Activated naive CD8-positive, alpha-beta T cell treated with anti-CD3 and anti-CD28 coated beads, Interleukin-2, amount 10 ng/mL, durations not matched to agents 7 days and 5 days (primary cell): ENCODE results near the gene ATP2A2. TPM values are rescaled to one million over a fixed set of nuclear protein-coding genes. Genes with fewer than 3 reads are reported as not detected.
"Not testable (repeated sequence)": the region's sequence is repeated elsewhere in the genome, so short reads cannot be mapped to it uniquely, and the experiment has no call there.

Source experiments
- ATAC-seq: fragments of 150-1000 bp; cut with Tn5 transposase; one replicate; pipeline ENCODE4 v1.10.0; 2021; ENCODE audit warnings: low read depth, moderate library complexity
- POLR2A ChIA-PET: fragments of 350-600 bp; sonication (Branson Sonifier 250); formaldehyde crosslinking; loops from one replicate; lab custom pipeline; 2021; ENCODE audit warnings: antibody characterized with exemption; lab: Charles Lee
- DNase-seq: peaks from one replicate; pipeline ENCODE4 v3.0.0; 2021
- H3K27ac Mint-ChIP-seq: one replicate; pipeline ENCODE4 v1.8.0; 2022; ENCODE audit warnings: mild to moderate bottlenecking, mixed read lengths
- H3K27me3 Mint-ChIP-seq: one replicate; pipeline ENCODE4 v1.8.0; 2022; ENCODE audit warnings: mild to moderate bottlenecking, moderate library complexity, mixed read lengths
- H3K36me3 Mint-ChIP-seq: one replicate; pipeline ENCODE4 v1.8.0; 2021; ENCODE audit warnings: mild to moderate bottlenecking, mixed read lengths
- H3K4me1 Mint-ChIP-seq: one replicate; pipeline ENCODE4 v1.8.0; 2021; ENCODE audit warnings: mixed read lengths
- H3K4me3 Mint-ChIP-seq: one replicate; pipeline ENCODE4 v1.8.0; 2022; ENCODE audit warnings: mild to moderate bottlenecking, moderate library complexity, mixed read lengths
- H3K9me3 Mint-ChIP-seq: one replicate; pipeline ENCODE4 v1.8.0; 2021; ENCODE audit warnings: mixed read lengths
- total RNA-seq, 2 experiments: library from RNA; stranded (reverse); gene quantifications; one replicate each; pipeline ENCODE4 v1.2.3, GENCODE V29; 2021

ATP2A2 gene
- total RNA-seq, 2 experiments from 2014 or later, result 96.1 to 100.0 TPM

DNA sequence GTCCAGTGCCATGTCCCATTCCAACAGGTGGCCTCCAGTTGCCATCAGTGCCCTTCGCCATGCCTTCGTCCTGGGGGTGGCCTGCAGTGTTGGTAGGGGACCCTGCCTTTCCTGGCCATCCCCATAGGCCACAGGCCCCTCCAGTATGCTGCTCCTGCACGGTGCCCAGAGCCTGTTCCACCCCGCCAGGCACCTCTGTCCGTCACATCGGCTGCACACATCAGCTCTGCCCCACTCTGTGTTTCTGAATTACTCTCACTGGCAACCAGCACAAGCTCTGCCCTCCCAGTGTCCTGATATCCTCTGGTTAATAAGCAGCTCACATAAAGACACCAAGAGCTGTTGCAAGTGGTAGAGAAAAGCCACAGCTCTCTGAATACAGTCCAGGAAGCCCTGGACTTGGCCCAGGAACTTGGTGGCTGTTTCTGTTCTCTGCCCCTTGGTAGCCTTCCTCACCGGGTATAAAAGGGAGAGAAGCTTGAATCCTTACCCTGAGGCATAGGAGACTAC lies 31.3 kb upstream of the ATP2A2 start:
- POLR2A ChIA-PET, result no interaction called here
- H3K4me3 Mint-ChIP-seq, result no peak overlapping the region
- DNase-seq (no peak), ATAC-seq (no peak)
- H3K36me3 Mint-ChIP-seq, result no peaks in the 10 kb centered on the region
- no peaks in the 10 kb centered on the region for H3K4me1 Mint-ChIP-seq
- H3K27ac Mint-ChIP-seq, result no peak overlapping the region
- peaks cover 5% of the 10 kb centered on the region for H3K27me3 Mint-ChIP-seq
- H3K9me3 Mint-ChIP-seq, result no peaks in the 10 kb centered on the region

- no peaks in the 10 kb centered on the region for H3K9me3 Mint-ChIP-seq
- ATAC-seq, result no peak
- H3K4me1 Mint-ChIP-seq, result no peaks in the 10 kb centered on the region
- POLR2A ChIA-PET, result no interaction called here
- no peaks in the 10 kb centered on the region for H3K36me3 Mint-ChIP-seq
- H3K4me3 Mint-ChIP-seq, result no peak overlapping the region
- H3K27me3 Mint-ChIP-seq, result peaks cover 5% of the 10 kb centered on the region
- no peak overlapping the region for H3K27ac Mint-ChIP-seq
- DNase-seq, result no peak
These were observed 29.7 kb upstream of the ATP2A2 start for GRCh38 chr12:110251381-110251780.

DNA sequence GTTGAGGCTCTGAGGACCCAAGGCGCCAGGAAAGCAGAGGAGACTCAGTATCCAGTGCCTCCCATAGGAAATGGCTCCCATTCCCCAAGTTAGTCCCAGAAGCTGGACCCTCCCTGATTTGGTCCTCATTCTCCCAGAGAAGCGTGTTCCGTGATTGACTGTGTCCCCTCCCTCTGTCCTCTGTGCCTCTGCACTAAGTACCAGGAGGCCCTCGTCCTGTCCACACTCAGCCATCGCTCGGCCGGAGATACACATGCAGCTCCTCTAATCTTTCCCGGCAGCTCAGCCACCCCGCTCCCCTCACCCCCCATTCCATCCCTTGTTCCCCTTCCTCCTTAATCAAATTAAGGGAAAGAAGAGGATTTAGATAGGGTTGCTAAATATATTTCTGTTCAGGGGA lies 28.3 kb upstream of the ATP2A2 start:
- Mint-ChIP-seq H3K36me3 (no peaks in the 10 kb centered on the region), H3K4me1 (no peaks in the 10 kb centered on the region), H3K9me3 (no peaks in the 10 kb centered on the region), H3K4me3 (no peak overlapping the region), H3K27ac (no peak overlapping the region), H3K27me3 (peaks cover 5% of the 10 kb centered on the region)
- DNase-seq, result no peak
- POLR2A ChIA-PET, result no interaction called here
- no peak for ATAC-seq

GRCh38 chr12:110253176-110253575 lies 27.9 kb upstream of the ATP2A2 start:
- POLR2A ChIA-PET, result no interaction called here
- ATAC-seq, result no peak
- Mint-ChIP-seq H3K27ac (no peak overlapping the region), H3K9me3 (no peaks in the 10 kb centered on the region), H3K4me1 (no peaks in the 10 kb centered on the region), H3K36me3 (no peaks in the 10 kb centered on the region), H3K27me3 (peaks cover 5% of the 10 kb centered on the region), H3K4me3 (no peak overlapping the region)
- DNase-seq, result no peak

DNA sequence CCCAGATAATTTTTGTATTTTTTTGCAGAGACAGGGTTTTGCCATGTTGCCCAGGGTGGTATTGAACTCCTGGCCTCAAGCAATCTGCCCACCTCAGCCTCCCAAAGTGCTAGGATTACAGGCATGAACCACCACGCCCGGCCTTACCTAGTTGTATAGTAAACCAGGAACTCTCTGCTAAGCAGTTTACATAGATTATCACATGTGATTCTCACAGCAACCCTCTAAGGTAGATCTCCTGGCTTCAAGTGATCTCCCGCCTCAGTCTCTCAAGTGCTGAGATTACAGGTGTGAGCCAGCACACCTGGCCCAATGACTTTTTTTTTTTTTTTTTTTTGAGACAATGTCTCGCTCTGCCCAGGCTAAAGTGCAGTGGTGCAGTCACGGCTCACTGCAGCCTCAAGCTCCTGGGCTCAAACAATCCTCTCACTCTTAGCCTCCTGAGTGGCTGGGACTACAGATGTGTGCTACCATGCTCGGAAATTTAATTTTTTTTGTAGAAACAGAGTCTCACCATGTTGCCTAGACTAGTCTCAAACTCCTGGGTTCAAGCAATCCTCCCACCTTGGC lies 26.0 kb upstream of the ATP2A2 start:
- Mint-ChIP-seq H3K4me3 (no peak overlapping the region), H3K36me3 (no peaks in the 10 kb centered on the region), H3K27ac (no peak overlapping the region), H3K9me3 (no peaks in the 10 kb centered on the region), H3K27me3 (peaks cover 7% of the 10 kb centered on the region), H3K4me1 (no peaks in the 10 kb centered on the region)
- ATAC-seq (no peak), DNase-seq (no peak)
- POLR2A ChIA-PET, result no interaction called here

GRCh38 chr12:110255890-110256456 lies 25.1 kb upstream of the ATP2A2 start:
- H3K27ac Mint-ChIP-seq, H3K27me3 Mint-ChIP-seq, H3K9me3 Mint-ChIP-seq, POLR2A ChIA-PET, DNase-seq, H3K36me3 Mint-ChIP-seq, ATAC-seq, H3K4me3 Mint-ChIP-seq, H3K4me1 Mint-ChIP-seq: not testable (repeated sequence)

DNA sequence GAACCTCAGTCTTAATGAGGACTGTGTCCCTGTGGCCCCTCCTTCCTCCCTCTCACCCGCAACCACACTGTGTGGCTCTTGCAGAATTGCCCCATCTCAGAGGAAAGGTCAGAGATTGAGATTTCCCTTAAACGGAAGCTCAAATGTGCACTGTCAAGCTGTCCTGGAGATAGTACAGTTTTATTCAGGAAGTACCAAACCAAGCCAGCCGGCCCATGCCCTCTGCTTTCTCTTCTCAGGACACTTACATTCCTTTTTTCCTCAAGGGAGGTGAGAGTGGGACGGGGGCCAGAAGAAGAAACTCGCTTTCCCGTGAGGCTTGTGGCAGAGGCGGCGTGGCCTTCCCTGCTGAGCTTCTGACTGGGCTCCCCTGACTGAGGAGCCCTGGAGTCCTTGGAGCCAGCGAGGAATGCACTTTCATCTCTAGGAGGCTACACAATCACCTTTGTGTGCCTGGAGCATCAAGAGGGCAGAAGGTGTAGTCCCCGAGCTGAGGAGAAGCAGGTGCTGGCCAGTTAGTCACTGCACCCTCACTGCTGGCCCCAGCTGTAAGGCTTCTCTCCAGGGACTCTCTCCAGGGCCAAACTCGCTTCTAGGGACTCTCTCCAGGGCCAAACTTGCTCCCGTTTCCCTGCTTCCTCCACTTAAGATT lies 24.1 kb upstream of the ATP2A2 start:
- no peak overlapping the region for H3K27ac Mint-ChIP-seq
- ATAC-seq (no peak), DNase-seq (no peak)
- H3K9me3 Mint-ChIP-seq, result no peaks in the 10 kb centered on the region
- H3K36me3 Mint-ChIP-seq, result no peaks in the 10 kb centered on the region
- H3K27me3 Mint-ChIP-seq, result peaks cover 2% of the 10 kb centered on the region
- POLR2A ChIA-PET, result interaction anchor here (0.6 kb wide), 1 partner anchor 306 kb away, joined by 3 read pairs; no protein-coding TSS in a partner anchor
- H3K4me1 Mint-ChIP-seq, result no peaks in the 10 kb centered on the region
- no peak overlapping the region for H3K4me3 Mint-ChIP-seq

DNA sequence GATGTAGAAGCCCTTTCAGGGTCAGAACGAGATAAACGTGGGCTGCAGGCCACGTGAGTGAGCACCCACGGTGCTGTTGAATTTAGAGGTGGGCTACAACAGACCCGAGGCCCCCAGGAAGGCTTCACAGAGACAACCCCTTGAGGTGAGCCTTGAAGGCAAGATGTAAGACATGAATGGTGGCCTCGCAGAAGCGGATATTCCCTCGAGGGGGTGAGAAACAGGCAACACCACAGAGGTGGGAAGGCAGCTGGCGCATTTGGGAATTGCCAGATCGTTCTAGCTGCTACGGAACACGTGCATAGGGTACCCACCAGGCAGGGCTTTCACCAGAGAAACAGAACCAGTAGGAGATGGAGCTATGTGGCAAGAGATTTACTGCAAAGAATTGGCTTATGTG lies 22.6 kb upstream of the ATP2A2 start:
- Mint-ChIP-seq H3K36me3 (no peaks in the 10 kb centered on the region), H3K27ac (no peak overlapping the region), H3K4me1 (no peaks in the 10 kb centered on the region), H3K4me3 (no peak overlapping the region), H3K9me3 (no peaks in the 10 kb centered on the region), H3K27me3 (peaks cover 2% of the 10 kb centered on the region)
- ATAC-seq (no peak), DNase-seq (no peak)
- POLR2A ChIA-PET, result interaction anchor here (0.6 kb wide), 1 partner anchor 32 kb away, joined by 3 read pairs; no protein-coding TSS in a partner anchor

GRCh38 chr12:110262442-110263388 lies 18.3 kb upstream of the ATP2A2 start:
- peaks cover 16% of the 10 kb centered on the region for H3K27me3 Mint-ChIP-seq
- DNase-seq, result no peak
- H3K36me3 Mint-ChIP-seq, result no peaks in the 10 kb centered on the region
- H3K4me1 Mint-ChIP-seq, result no peaks in the 10 kb centered on the region
- no peak for ATAC-seq
- H3K27ac Mint-ChIP-seq, result no peak overlapping the region
- H3K4me3 Mint-ChIP-seq, result no peak overlapping the region
- no peaks in the 10 kb centered on the region for H3K9me3 Mint-ChIP-seq
- POLR2A ChIA-PET, result no interaction called here

GRCh38 chr12:110266381-110266960 lies 14.6 kb upstream of the ATP2A2 start:
- H3K4me1 Mint-ChIP-seq, result no peaks in the 10 kb centered on the region
- H3K9me3 Mint-ChIP-seq, result no peaks in the 10 kb centered on the region
- POLR2A ChIA-PET, result interaction anchor here (0.5 to 1.1 kb wide), 2 partner anchors 14 to 55 kb away, joined by 3 to 6 read pairs; partner anchors contain the start of gene ATP2A2
- no peak overlapping the region for H3K27ac Mint-ChIP-seq
- H3K36me3 Mint-ChIP-seq, result no peaks in the 10 kb centered on the region
- ATAC-seq, result no peak
- H3K27me3 Mint-ChIP-seq, result peaks cover 25% of the 10 kb centered on the region
- no peak overlapping the region for H3K4me3 Mint-ChIP-seq
- no peak for DNase-seq

GRCh38 chr12:110266980-110267620 lies 13.9 kb upstream of the ATP2A2 start:
- H3K36me3 Mint-ChIP-seq, result no peaks in the 10 kb centered on the region
- POLR2A ChIA-PET, result interaction anchor here (1.1 kb wide), 1 partner anchor 14 kb away, joined by 3 read pairs; the partner anchor contains the start of gene ATP2A2
- H3K9me3 Mint-ChIP-seq, result no peaks in the 10 kb centered on the region
- no peak overlapping the region for H3K27ac Mint-ChIP-seq
- H3K27me3 Mint-ChIP-seq, result peaks cover 27% of the 10 kb centered on the region
- DNase-seq, result no peak
- no peak overlapping the region for H3K4me3 Mint-ChIP-seq
- no peak for ATAC-seq
- H3K4me1 Mint-ChIP-seq, result no peaks in the 10 kb centered on the region

DNA sequence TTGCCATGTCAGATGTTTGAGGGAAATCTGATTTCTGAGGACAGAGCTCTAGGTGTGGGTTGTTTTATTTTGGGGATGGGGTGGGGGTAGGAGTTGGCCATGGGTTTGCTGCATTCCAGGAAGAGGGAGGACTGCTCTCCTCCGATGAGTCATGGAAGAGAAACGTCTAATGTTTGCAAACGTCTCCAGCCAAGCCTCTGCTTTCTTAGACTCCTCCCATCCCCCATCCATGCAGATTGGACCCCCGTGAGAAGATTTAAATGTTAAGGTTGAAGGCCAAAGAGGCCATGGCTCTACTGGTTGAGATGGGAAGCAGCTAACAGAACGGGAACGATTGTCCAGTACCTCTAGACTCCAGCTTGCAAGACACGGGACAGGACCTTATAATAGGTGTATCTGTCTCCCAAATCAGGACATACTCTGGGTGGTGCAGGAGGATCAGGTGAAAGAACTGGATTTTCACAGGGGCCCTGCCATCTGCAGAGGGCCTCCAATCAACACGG lies 11.4 kb upstream of the ATP2A2 start:
- Mint-ChIP-seq H3K4me1 (no peaks in the 10 kb centered on the region), H3K27ac (no peak overlapping the region), H3K9me3 (no peaks in the 10 kb centered on the region), H3K27me3 (peaks cover 32% of the 10 kb centered on the region), H3K4me3 (no peak overlapping the region), H3K36me3 (no peaks in the 10 kb centered on the region)
- POLR2A ChIA-PET, result interaction anchor here (1.6 kb wide), 1 partner anchor 11 kb away, joined by 8 read pairs; no protein-coding TSS in a partner anchor
- DNase-seq (no peak), ATAC-seq (no peak)
